Measurements from ENCODE around the gene PRKD2. TPM values are rescaled to one million over a fixed set of nuclear protein-coding genes. Genes with fewer than 3 reads are reported as not detected.
A peak's percentile ranks its signal among the peaks of the same experiment; 100 is the strongest.

PRKD2 gene
- total RNA-seq, 1 experiment from 2014 or later = 45.4 TPM

DNA sequence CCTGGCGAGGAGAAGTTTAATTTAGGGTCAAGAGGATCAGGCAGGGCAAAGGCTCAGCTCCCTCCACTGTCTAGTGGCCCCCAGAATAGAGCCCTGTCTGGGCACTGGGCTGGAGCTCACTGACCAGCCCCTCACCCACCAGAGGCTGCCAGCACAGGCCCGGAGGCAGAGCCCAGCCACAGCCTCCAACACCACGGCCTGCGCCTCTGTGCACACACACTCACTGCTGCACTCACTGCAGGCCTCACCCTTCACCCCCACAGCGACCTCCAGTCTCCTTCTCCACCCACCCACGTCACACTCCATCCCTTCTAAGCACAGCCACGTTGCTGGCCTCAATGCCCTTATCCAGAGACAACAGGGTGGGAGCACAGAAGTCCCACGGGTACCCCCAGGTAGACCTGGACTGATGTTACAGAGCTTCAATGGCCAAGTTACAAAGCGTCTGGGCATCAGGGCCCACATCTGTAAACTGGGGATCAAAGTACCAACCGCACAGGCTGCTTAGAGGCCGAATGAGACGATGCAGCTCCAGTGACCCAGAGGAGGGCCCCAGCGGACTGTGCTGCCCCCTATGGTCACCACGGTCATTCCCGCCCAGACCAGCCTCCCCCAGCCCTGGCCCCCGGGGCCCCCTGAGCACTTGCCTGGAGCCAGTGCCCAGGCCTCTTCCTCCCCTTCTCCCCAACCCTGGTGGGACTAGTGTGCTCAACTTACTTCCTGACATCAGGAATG is 4.5 kb upstream of the PRKD2 start:
- intact Hi-C loops (cut with micrococcal nuclease; ENCODE audit: unreplicated experiment) = no loop called here
- H3K4me3 ChIP-seq (ENCODE audit: low read depth, low read length) = no peak overlapping the region
- H3K4me3 Mint-ChIP-seq (ENCODE audit: unreplicated experiment) = no peak overlapping the region
- no peaks in the 10 kb centered on the region for H3K27me3 ChIP-seq (replicated peaks; ENCODE audit: control insufficient read depth, insufficient read depth, low read length)
- TF ChIP-seq CTCF (IDR thresholded peaks at IDR 0.05; ENCODE audit: insufficient read depth in 1 of 2, low read depth in 1 of 2, low read length in 1 of 2, severe bottlenecking in 1 of 2, unreplicated experiment in 1 of 2) = peak in 1 of 2 experiments; percentile 23
- ChIA-PET POLR2A (no interaction called here), CTCF (interaction anchor here (0.7 kb wide), 1 partner anchor 11 kb away, joined by 3 read pairs; no protein-coding TSS in a partner anchor)
- no peaks in the 10 kb centered on the region for H3K9me3 ChIP-seq
- no peaks in the 10 kb centered on the region for H3K27me3 Mint-ChIP-seq (ENCODE audit: insufficient read depth, unreplicated experiment)
- peak overlapping the region; percentile 56 for H3K27ac Mint-ChIP-seq (ENCODE audit: unreplicated experiment)
- H3K4me1 Mint-ChIP-seq (ENCODE audit: low read depth, unreplicated experiment) = peaks cover 17% of the 10 kb centered on the region
- BruUV-seq (replicated peaks) = no TSS peak
- H3K9me3 Mint-ChIP-seq (ENCODE audit: unreplicated experiment) = no peaks in the 10 kb centered on the region
- peaks cover 5% of the 10 kb centered on the region for H3K36me3 ChIP-seq (ENCODE audit: control insufficient read depth, insufficient read depth, low read length)
- peak; percentile 41 to 59 for DNase-seq
- H3K36me3 Mint-ChIP-seq (ENCODE audit: insufficient read depth, unreplicated experiment) = peaks cover 77% of the 10 kb centered on the region
- H3K4me1 ChIP-seq = peaks cover 13% of the 10 kb centered on the region

- Histone ChIP-seq H3K27me3 (replicated peaks; ENCODE audit: control insufficient read depth, insufficient read depth, low read length) (no peaks in the 10 kb centered on the region), H3K9me3 (no peaks in the 10 kb centered on the region), H3K4me1 (peaks cover 16% of the 10 kb centered on the region), H3K4me3 (ENCODE audit: low read depth, low read length) (no peak overlapping the region), H3K36me3 (ENCODE audit: control insufficient read depth, insufficient read depth, low read length) (peaks cover 5% of the 10 kb centered on the region)
- intact Hi-C loops (cut with micrococcal nuclease; ENCODE audit: unreplicated experiment) = no loop called here
- TF ChIP-seq CTCF (IDR thresholded peaks at IDR 0.05; ENCODE audit: insufficient read depth in 1 of 2, low read depth in 1 of 2, low read length in 1 of 2, severe bottlenecking in 1 of 2, unreplicated experiment in 1 of 2) = no peak
- ChIA-PET POLR2A (no interaction called here), CTCF (no interaction called here)
- Mint-ChIP-seq H3K27me3 (ENCODE audit: insufficient read depth, unreplicated experiment) (no peaks in the 10 kb centered on the region), H3K9me3 (ENCODE audit: unreplicated experiment) (no peaks in the 10 kb centered on the region), H3K4me3 (ENCODE audit: unreplicated experiment) (no peak overlapping the region), H3K4me1 (ENCODE audit: low read depth, unreplicated experiment) (peaks cover 14% of the 10 kb centered on the region), H3K36me3 (ENCODE audit: insufficient read depth, unreplicated experiment) (peaks cover 77% of the 10 kb centered on the region), H3K27ac (ENCODE audit: unreplicated experiment) (no peak overlapping the region)
- no TSS peak for BruUV-seq (replicated peaks)
- DNase-seq = peak in 1 of 2 experiments; percentile 40
These were observed 3.8 kb upstream of the PRKD2 start for GRCh38 chr19:46720503-46721239.

DNA sequence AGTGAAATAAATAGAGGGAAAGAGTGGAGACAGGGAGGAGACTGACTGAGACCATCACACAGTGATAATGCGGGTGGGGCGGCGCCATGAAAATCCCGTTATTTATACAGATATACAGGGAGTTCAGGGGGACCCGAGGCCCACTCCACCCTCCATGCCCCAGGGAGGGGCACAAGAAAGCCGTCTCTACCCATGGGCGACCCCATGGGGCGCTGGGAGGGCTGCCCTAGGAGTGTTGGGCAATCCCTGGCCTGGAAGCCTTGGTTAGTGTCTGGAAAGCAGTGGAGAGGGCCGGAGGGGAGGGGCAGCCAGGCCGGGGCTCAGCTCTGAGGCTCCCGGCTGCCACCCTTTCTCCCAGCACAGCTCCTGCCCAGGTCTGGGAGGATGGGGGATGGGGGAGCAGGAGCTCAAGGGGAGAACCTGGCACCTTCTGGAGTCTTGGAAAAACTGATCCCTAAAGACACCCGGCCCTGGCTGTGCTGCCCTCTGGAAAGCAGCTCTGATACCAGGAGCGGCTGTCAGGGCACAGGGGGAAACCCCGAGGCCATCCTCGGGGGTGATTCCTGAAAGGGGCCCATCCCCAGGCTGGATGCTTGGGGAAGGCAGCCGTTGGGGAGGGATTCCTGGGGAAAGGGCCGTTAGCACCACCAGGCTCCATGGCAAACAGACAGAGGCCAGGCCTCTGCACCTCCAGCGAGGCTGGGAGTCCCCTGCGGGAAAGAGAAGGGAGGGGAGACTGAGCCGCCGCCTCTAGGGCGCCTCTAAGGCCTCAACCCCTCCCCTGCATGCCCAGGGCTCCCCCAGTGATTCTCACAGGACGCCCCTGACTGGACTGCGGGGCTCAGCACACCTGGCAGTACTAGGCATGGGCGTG is 3.0 kb upstream of the PRKD2 start:
- Mint-ChIP-seq H3K4me3 (ENCODE audit: unreplicated experiment) (no peak overlapping the region), H3K27me3 (ENCODE audit: insufficient read depth, unreplicated experiment) (no peaks in the 10 kb centered on the region)
- BruUV-seq (replicated peaks) = TSS peak; percentile 14

More for the DNA sequence above, 3.0 kb upstream of the PRKD2 start:
- intact Hi-C loops (cut with micrococcal nuclease; ENCODE audit: unreplicated experiment) = no loop called here
- H3K9me3 Mint-ChIP-seq (ENCODE audit: unreplicated experiment) = no peaks in the 10 kb centered on the region
- no peak overlapping the region for H3K27ac Mint-ChIP-seq (ENCODE audit: unreplicated experiment)
- H3K36me3 Mint-ChIP-seq (ENCODE audit: insufficient read depth, unreplicated experiment) = peaks cover 74% of the 10 kb centered on the region
- peaks cover 19% of the 10 kb centered on the region for H3K4me1 Mint-ChIP-seq (ENCODE audit: low read depth, unreplicated experiment)
- H3K4me1 ChIP-seq = peaks cover 24% of the 10 kb centered on the region
- no peak overlapping the region for H3K4me3 ChIP-seq (ENCODE audit: low read depth, low read length)
- ChIA-PET CTCF (no interaction called here), POLR2A (no interaction called here)
- H3K27me3 ChIP-seq (replicated peaks; ENCODE audit: control insufficient read depth, insufficient read depth, low read length) = no peaks in the 10 kb centered on the region
- TF ChIP-seq CTCF (IDR thresholded peaks at IDR 0.05; ENCODE audit: insufficient read depth in 1 of 2, low read depth in 1 of 2, low read length in 1 of 2, severe bottlenecking in 1 of 2, unreplicated experiment in 1 of 2) = no peak
- H3K9me3 ChIP-seq = no peaks in the 10 kb centered on the region
- DNase-seq = no peak
- H3K36me3 ChIP-seq (ENCODE audit: control insufficient read depth, insufficient read depth, low read length) = peaks cover 5% of the 10 kb centered on the region
